GM19395 (cell line): ENCODE data around the gene DYRK3.
A peak's percentile ranks its signal among the peaks of the same experiment; 100 is the strongest.
"Not testable (repeated sequence)": the region's sequence is repeated elsewhere in the genome, so short reads cannot be mapped to it uniquely, and the experiment has no call there.

Source experiments
- ATAC-seq: cut with Tn5 transposase; IDR thresholded peaks from one replicate; pipeline ENCODE4 v1.9.1; 2021; ENCODE audit warnings: mild to moderate bottlenecking, moderate library complexity; ENCODE audit not compliant: unreplicated experiment

The DYRK3 gene

GRCh38 chr1:206635080-206635977 is at the start of gene DYRK3:
Gene DYRK3, plus strand, starts transcription at chr1:206635536. Its CDS starts 168 bp downstream, at chr1:206635704.
- ATAC-seq: peak; percentile 87

DNA sequence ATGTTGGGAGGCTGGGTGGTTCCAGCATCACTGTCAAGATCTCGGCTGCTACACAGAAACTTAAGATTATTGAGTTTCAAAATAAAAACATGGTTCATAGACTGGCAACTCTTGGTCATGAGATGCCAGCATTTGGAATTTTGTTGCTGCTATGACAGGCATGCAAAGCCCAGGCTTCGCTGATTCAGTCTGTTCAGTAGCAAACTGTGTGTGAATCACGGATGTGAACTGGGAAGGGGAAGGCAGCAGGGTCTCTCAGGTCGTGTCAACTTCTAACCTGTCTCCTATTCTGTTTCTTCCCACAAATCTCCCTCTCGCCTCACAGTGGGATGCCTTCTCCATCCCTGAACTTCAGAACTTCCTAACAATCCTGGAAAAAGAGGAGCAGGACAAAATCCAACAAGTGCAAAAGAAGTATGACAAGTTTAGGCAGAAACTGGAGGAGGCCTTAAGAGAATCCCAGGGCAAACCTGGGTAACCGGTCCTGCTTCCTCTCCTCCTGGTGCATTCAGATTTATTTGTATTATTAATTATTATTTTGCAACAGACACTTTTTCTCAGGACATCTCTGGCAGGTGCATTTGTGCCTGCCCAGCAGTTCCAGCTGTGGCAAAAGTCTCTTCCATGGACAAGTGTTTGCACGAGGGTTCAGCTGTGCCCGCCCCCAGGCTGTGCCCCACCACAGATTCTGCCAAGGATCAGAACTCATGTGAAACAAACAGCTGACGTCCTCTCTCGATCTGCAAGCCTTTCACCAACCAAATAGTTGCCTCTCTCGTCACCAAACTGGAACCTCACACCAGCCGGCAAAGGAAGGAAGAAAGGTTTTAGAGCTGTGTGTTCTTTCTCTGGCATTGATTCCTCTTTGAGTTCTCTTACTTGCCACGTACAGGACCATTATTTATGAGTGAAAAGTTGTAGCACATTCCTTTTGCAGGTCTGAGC is 48.6 kb upstream of the DYRK3 start:
- no peak for ATAC-seq

- ATAC-seq: no peak
These were observed 47.4 kb upstream of the DYRK3 start for GRCh38 chr1:206587904-206588303.

DNA sequence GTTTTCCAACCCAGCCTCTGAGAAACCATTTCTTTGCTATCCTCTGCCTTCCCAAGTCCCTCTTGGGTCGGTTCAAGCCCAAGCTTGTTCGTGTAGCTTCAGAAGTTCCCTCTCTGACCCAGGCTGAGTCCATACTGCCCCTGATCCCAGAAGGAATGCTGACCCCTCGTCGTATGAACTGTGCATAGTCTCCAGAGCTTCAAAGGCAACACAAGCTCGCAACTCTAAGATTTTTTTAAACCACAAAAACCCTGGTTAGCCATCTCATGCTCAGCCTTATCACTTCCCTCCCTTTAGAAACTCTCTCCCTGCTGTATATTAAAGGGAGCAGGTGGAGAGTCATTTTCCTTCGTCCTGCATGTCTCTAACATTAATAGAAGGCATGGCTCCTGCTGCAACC is 46.8 kb upstream of the DYRK3 start:
- no peak for ATAC-seq

DNA sequence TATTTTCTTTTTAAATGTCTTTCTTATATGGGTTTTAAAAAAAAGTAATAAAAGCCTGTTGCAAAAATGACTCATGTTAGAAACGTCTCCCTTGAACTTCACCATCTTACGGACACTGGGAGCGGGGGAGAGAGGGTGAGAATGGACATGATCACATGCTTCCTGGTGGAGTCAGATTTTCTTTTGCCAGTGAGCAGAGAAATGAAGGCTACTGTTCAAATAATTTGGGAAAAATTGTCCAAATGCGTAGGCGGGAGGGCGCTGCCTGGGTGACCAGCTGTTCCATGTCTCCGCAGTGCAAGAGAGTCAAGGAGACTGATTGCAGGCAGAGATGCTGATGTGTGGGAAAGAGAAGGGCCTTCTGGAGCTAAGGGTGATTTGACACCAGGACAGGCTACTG is 46.1 kb upstream of the DYRK3 start:
- ATAC-seq: no peak

DNA sequence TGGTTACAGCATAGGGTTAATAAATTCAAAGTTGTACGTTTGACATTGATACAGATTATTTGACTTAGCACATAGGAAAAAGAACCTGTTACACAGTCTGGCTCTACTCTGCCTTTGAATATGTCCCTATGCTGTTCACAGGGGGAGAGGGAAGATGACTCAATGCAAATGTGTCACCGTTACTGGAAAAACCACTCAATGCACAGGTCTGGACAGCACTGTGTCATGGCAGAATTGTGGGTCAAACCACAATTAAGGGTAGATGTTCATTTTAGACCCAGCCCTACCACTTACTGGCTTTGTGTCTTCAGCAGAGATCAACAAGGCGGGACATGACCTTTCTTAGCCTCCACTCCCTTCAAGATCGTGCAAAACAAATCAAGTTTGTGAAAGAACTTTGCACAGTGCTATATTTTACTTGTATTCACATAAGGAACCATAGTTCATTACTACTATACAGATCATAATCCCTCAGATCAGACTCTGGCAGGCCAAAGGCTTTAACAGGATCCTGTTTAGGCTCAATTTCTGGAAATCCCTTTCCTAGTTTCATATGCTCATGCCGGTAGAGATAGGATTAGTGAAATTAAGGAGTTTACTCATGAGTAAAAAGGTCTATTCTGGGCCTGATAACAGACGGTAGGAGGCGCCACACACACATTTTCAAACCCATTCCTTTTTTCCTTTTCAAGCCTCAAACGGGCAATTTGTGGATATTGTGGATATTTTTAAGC is 45.1 kb upstream of the DYRK3 start:
- ATAC-seq: no peak

- ATAC-seq: no peak
These were observed 44.1 kb upstream of the DYRK3 start for GRCh38 chr1:206591226-206591625.

- ATAC-seq: no peak
These were observed 43.6 kb upstream of the DYRK3 start for GRCh38 chr1:206591696-206592095.

DNA sequence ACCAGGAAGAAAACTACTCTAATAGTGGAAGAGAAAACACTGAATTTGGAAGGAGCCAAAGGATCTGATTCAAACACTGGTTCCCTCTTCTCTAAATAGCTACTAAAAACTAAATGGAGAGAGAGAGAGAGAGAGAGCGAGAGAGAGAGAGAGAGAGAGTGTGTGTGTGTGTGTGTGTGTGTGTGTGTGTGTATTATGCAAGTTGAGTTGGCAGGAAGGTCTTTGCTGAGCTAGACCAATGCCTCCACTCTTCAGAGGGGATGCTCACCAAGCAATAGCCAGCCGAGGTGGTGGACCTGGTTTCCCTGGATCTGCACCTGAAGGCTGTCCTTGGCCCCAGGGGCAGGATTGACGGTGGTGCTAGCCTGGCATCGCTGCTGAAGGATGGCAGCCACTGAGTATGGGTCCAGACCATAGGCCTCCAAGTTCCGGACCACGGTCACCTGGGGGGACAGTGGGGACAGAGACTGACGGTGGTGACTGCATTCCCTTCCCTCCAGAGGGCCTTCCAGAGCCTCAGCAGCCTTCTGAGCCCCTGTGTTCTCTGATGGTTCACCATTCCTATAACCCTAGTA is 41.9 kb upstream of the DYRK3 start:
- ATAC-seq: no peak

- ATAC-seq: no peak
These were observed 39.6 kb upstream of the DYRK3 start for GRCh38 chr1:206595581-206596318.

DNA sequence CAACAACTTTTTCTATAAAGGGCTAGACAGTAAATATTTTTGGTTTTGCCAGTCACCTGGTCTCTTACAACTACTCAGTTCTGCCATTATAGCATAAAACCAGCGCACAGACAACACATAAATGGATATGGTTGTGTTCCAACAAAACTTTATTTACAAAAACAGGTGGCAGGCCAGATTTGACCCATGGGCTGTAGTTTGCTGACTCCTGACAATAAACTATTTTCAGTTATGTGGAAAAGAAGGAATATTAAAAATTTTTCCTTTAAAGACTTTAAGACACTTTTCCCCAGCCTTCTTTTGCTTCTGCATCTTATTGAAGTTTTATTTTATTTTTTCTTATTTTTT is 39.0 kb upstream of the DYRK3 start:
- ATAC-seq: no peak

- no peak for ATAC-seq
These were observed 34.8 kb upstream of the DYRK3 start for GRCh38 chr1:206600527-206600926.

- no peak for ATAC-seq
These were observed 30.5 kb upstream of the DYRK3 start for GRCh38 chr1:206604861-206605260.

DNA sequence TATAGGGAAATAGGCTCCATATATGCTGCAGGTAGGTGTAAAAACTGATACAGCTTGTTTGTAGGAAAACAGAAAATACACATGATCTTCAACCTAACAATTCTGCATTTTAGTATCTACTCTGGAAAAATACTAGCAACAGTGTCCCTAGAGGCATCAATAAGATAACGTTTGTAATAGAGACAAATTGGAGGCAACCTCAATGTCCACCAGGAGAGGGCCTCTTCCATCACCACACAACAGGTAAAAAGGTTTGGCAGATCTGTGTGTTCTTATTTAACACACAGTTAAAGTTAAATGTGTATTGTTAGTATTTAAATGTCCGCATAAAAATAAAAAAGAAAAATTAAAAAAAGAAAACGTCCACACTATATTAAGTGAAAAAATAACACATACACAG is 28.5 kb upstream of the DYRK3 start:
- ATAC-seq: no peak

DNA sequence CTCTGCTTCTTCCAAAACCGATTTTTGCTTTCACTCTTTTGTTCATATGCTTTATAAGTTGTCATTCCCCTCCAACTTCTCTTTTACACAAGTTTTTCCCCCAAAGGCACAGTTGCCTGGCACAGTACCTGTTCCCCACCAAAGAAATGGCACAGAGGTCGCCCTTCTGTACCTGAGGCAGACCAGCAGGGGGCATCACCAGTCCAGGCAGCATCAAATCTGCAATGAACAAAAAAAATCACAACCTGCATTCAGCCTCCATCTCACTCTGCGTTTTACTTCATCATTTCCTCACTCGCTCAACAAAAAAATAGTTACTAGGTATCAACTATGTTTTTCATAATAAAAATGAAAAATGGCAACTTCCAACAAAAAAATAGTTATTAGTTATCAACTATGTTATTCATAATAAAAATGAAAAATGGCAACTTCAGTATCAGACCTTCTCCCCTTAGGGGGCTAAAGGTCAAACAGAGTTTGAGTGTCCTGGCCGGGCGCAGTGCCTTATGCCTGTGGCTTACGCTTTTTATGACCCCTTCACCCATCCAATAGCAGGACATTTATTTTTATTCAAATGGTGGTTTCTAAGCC is 27.1 kb upstream of the DYRK3 start:
- ATAC-seq: no peak

DNA sequence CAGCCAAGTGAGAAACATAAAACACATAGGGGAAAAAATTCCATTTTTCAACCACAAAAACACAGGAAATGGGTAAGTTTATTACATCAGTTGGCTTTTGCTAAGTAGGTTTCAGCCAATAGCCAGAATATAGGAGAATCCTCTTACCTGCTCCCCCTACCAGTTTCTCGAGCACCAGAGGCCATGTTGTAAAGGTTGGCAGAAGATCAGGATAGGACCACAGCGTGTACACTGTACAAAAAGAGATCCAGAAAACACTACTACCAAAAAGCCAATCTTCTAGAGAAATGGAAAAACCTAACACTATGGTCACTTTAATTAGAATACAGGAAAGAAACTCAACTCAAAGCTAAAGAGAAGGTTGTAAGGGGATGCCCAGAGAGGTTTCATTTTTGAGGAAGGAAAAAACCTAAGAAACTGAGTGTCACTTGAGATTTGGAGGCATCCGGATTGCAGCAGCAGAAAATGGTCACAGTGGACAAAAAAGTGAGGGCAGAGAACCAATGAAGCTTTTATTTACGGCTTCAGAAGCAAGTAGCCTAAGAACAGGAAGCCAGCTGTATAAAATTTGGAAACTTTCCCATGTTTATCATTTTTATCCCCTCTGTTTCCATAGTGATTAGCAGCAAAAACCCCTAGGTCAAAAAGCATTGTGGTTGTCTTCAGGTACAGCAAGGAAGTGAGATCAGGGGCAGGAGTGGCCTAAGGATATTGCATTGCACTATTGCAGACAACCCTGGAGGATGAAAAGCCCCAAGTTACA is 25.9 kb upstream of the DYRK3 start:
- no peak for ATAC-seq

DNA sequence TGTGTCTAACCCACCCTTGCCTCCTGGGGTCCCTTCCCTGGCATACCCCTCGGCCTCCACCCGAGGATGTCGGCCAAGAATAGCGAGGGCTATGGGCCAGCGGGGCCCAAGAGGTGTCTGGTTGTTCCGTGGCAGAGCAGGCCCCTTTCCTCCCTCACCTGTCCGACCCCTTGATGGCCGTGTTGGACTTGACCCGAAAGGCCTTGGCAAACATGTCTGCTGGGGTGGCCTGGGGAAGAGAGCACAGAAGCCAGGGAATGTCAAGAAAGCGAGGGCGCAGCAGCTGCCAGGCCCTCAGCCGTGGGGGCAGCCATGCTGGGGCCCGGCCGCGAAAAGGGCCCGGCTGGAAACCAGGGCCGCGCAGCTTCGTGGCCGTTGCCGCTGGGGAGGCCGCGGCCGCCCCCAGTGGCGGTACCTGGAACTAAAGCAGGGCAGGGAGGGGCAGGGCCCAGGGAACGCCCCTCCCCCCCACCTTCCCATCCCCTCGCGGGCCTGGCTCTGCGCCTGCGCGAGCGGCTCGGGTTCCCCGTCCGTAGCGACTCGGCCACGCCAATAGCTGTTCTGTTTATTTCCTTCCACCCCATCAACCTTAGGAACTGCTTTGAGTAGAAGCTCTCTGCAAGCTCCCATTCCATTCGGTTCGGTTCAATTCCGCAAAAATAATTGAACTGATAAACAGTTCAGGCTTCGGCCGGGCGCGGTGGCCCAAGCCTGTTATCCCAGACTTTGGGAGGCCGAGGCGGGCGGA is 23.0 kb upstream of the DYRK3 start, which contains the start of gene EIF2D:
EIF2D (minus strand) TSS at position 337 of the 748 bp plus-strand sequence; CDS start at position 214, 123 bp downstream.
- ATAC-seq: peak; percentile 85

DNA sequence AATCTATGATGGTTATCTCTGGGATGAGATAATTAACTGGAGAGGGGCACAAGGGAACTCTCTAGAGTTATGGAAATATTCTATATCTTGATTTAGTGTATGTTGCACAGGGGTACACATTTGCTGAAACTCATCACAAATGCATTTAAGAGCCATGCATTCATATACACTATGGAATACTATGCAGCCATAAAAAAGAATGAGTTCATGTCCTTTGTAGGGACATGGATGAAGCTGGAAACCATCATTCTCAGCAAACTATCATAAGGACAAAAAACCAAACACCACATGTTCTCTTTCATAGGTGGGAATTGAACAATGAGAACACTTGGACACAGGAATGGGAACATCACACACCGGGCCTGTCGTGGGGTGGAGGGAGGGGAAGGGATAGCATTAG is 8.9 kb upstream of the DYRK3 start:
- not testable (repeated sequence) for ATAC-seq
